ENCODE measurements around the gene SERINC5.

The SERINC5 gene

DNA sequence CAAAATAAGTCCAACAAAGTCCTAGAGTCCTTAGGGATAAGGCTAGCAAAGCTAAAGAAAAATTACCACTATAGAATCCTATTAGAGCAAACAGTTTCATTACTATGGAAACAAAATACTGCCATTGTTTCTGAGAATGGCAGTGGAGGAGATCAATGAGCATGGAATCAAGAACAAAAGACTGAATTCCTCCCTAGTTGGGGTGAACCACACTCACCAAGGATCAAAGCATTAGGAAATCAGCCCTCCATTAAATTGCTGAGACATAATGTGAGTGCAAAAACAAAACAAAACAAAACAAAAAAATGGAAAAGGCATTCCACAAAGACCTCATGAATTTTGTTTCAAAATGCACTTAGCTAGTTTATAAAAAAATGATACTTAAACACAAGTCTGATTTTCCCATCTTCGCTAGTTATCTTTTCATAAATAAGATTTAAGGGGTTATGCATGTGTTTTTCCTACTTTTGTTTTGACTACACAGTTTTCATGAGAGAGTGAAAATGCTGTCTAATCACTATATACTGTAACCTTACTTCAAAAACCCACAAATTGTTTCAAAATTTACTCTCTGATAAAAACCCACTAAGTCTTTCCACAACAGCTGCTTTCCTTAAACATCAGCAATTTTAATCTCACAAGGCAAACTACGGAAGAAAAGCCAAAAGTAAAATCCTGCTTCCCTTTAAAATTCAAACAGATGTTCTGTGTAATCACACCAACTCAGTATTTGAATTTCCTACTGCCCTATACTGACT is 9.7 kb downstream of the SERINC5 start:
- DNase-seq (ENCODE audit: low read depth), result no peak
- H3K4me3 ChIP-seq (ENCODE audit: low read depth, low read length), result no peak overlapping the region
- TF ChIP-seq MYC (IDR thresholded peaks at IDR 0.05; ENCODE audit: low read depth, low read length) (no peak), CTCF (IDR thresholded peaks at IDR 0.05; ENCODE audit: low read depth, low read length) (no peak), POLR2A (IDR thresholded peaks at IDR 0.05; ENCODE audit: extremely low read depth, insufficient read length) (no peak)

DNA sequence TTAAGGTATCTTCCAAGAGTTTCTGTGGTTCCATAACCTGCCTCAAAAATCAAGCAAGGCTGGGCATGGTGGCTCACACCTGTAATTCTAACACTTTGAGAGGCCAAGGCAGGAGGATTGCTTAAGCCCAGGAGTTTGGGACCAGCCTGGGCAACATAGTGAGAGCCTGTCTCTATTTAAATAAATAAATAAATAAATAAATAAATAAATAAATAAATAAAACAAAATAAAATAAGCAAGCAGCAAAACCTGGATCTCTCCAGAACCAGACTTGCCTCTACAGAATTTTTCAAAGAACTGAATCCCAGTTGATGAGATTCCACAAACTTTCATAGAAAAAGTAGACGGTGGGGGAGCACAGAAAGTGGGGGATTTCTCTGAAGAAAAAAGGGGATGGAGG is 12.3 kb downstream of the SERINC5 start:
- no peak for DNase-seq (ENCODE audit: low read depth)
- H3K4me3 ChIP-seq (ENCODE audit: low read depth, low read length), result no peak overlapping the region
- TF ChIP-seq CTCF (IDR thresholded peaks at IDR 0.05; ENCODE audit: low read depth, low read length) (no peak), MAX (IDR thresholded peaks at IDR 0.05; ENCODE audit: low read depth, low read length) (no peak), MYC (IDR thresholded peaks at IDR 0.05; ENCODE audit: low read depth, low read length) (no peak), POLR2A (IDR thresholded peaks at IDR 0.05; ENCODE audit: extremely low read depth, insufficient read length) (no peak)

GRCh38 chr5:80242849-80243248 is 13.0 kb downstream of the SERINC5 start:
- H3K4me3 ChIP-seq (ENCODE audit: low read depth, low read length), result no peak overlapping the region
- no peak for TF ChIP-seq MAX (IDR thresholded peaks at IDR 0.05; ENCODE audit: low read depth, low read length)
- TF ChIP-seq POLR2A (IDR thresholded peaks at IDR 0.05; ENCODE audit: extremely low read depth, insufficient read length), result no peak
- TF ChIP-seq CTCF (IDR thresholded peaks at IDR 0.05; ENCODE audit: low read depth, low read length), result no peak
- TF ChIP-seq MYC (IDR thresholded peaks at IDR 0.05; ENCODE audit: low read depth, low read length), result no peak
- no peak for DNase-seq (ENCODE audit: low read depth)

DNA sequence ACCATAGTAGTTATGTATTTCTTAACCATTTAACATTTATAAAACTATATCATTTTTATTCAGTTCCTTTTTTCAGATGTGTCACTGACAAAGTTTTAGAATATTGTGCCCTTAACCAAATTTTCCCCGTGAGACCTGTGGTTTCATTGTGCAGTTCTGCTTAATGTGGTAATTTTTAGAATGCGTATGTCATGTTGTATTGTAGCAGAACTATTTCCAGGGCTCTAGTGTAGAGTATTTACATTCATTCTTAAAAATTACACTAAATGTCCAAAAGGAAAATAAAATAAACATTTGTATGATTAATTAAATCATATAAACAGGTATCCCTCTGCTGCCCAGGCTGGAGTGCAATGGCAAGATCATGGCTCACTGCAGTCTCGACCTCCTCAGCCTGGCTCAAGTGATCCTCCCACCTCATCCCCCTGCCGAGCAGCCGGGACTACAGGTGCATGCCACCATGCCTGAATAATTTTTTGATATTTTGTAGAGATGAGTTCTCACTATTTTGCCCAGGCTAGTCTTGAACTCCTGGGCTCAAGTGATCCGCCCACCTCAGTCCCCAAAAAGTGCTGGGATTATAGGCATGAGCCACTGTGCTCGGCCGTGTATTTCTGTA is 15.4 kb downstream of the SERINC5 start:
- no peak overlapping the region for H3K4me3 ChIP-seq (ENCODE audit: low read depth, low read length)
- TF ChIP-seq MYC (IDR thresholded peaks at IDR 0.05; ENCODE audit: low read depth, low read length) (no peak), CTCF (IDR thresholded peaks at IDR 0.05; ENCODE audit: low read depth, low read length) (no peak), POLR2A (IDR thresholded peaks at IDR 0.05; ENCODE audit: extremely low read depth, insufficient read length) (no peak), MAX (IDR thresholded peaks at IDR 0.05; ENCODE audit: low read depth, low read length) (no peak)
- peak; percentile 66 for DNase-seq (ENCODE audit: low read depth)

DNA sequence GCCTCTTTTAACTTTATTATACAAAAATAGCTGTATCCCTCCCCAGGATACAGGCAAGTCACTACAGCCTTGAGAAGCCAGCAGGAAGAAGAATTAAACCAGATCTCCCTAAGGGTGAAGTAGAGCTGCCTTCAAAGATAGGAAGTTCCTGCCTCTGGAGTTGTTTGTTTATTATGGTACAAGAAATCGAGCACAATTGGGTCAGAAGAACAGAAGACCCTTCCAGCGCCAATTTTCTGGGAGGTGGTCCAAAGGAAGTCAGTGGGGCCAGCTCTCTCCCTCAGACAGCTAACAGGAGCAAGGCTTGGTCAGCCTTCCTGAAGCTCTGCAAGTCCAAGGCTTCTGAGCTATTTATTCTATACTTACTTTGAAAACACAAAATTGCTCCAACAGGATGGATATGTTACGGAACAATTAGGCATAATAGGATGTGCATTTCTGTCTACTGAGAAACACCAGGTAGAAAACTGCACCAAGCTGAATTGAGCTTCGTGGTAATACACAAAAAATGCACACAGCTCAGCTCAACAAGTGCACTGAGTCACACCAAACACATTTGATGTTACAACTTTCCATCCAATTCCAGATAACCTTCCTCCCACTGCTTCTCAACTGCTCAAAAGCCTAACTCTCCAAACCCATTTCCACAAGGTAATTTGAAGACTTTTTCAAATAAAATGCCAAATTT is 16.0 kb downstream of the SERINC5 start:
- no peak overlapping the region for H3K4me3 ChIP-seq (ENCODE audit: low read depth, low read length)
- TF ChIP-seq MAX (IDR thresholded peaks at IDR 0.05; ENCODE audit: low read depth, low read length) (no peak), MYC (IDR thresholded peaks at IDR 0.05; ENCODE audit: low read depth, low read length) (no peak), POLR2A (IDR thresholded peaks at IDR 0.05; ENCODE audit: extremely low read depth, insufficient read length) (no peak), CTCF (IDR thresholded peaks at IDR 0.05; ENCODE audit: low read depth, low read length) (no peak)
- peak; percentile 37 for DNase-seq (ENCODE audit: low read depth)

Measured in NB4 (cell line).